ENCODE results near the gene RNU4-1.

Gene RNU4-1

GRCh38 chr12:120267736-120268135, 25.3 kb downstream of the RNU4-1 start:
- no peak for ATAC-seq
- no peak for TF ChIP-seq ISL1 (CRISPR knock-in tag; IDR thresholded peaks at IDR 0.05)
- TF ChIP-seq OSR1 (CRISPR knock-in tag; IDR thresholded peaks at IDR 0.05): no peak
- TF ChIP-seq CREB5 (CRISPR knock-in tag; IDR thresholded peaks at IDR 0.05; ENCODE audit: low read depth): no peak
- TF ChIP-seq ZNF70 (CRISPR knock-in tag; IDR thresholded peaks at IDR 0.05): no peak
- TF ChIP-seq ESRRG (CRISPR knock-in tag; IDR thresholded peaks at IDR 0.05): no peak
- no peak for TF ChIP-seq ZFP30 (CRISPR knock-in tag; IDR thresholded peaks at IDR 0.05)
- TF ChIP-seq TOX (CRISPR knock-in tag; IDR thresholded peaks at IDR 0.05; ENCODE audit: borderline replicate concordance): no peak
- TF ChIP-seq RARB (CRISPR knock-in tag; IDR thresholded peaks at IDR 0.05): no peak
- TF ChIP-seq TCF4 (CRISPR knock-in tag; IDR thresholded peaks at IDR 0.05; ENCODE audit: borderline replicate concordance): no peak
- TF ChIP-seq TSHZ2 (CRISPR knock-in tag; IDR thresholded peaks at IDR 0.05): no peak
- TF ChIP-seq BACH2 (CRISPR knock-in tag; IDR thresholded peaks at IDR 0.05; ENCODE audit: borderline replicate concordance): no peak
- no peak for TF ChIP-seq CSRNP3 (CRISPR knock-in tag; IDR thresholded peaks at IDR 0.05)
- no peak for TF ChIP-seq GLIS3 (CRISPR knock-in tag; IDR thresholded peaks at IDR 0.05)
- no peak for TF ChIP-seq ZFP3 (CRISPR knock-in tag; IDR thresholded peaks at IDR 0.05)
- TF ChIP-seq PATZ1 (CRISPR knock-in tag; IDR thresholded peaks at IDR 0.05; ENCODE audit: borderline replicate concordance): no peak
- no peak for TF ChIP-seq PPARA (CRISPR knock-in tag; IDR thresholded peaks at IDR 0.05; ENCODE audit: borderline replicate concordance)
- TF ChIP-seq ZC3H10 (CRISPR knock-in tag; IDR thresholded peaks at IDR 0.05): no peak

GRCh38 chr12:120266180-120266870, 26.7 kb downstream of the RNU4-1 start:
- no peak for ATAC-seq
- TF ChIP-seq PPARA (CRISPR knock-in tag; IDR thresholded peaks at IDR 0.05; ENCODE audit: borderline replicate concordance) (no peak), ISL1 (CRISPR knock-in tag; IDR thresholded peaks at IDR 0.05) (no peak), ESRRG (CRISPR knock-in tag; IDR thresholded peaks at IDR 0.05) (no peak), OSR1 (CRISPR knock-in tag; IDR thresholded peaks at IDR 0.05) (no peak), ZC3H10 (CRISPR knock-in tag; IDR thresholded peaks at IDR 0.05) (no peak), CSRNP3 (CRISPR knock-in tag; IDR thresholded peaks at IDR 0.05) (no peak), PATZ1 (CRISPR knock-in tag; IDR thresholded peaks at IDR 0.05; ENCODE audit: borderline replicate concordance) (no peak)

All from SK-N-SH treated with all-trans-retinoic acid at 6 μM for 48 hours (cell line).